NCI-H2029 (cell line): ENCODE data around the gene FDX1.
A peak's percentile ranks its signal among the peaks of the same experiment; 100 is the strongest.

Experiments
- DNase-seq: peaks from one replicate; lab custom pipeline; 2025; lab: John Stamatoyannopoulos, UW

The FDX1 gene

GRCh38 chr11:110509472-110509871, 79.7 kb downstream of the FDX1 start:
- DNase-seq = peak; percentile 49

- no peak for DNase-seq
These were observed 82.3 kb downstream of the FDX1 start for GRCh38 chr11:110512026-110512425.

- DNase-seq = no peak
These were observed 83.6 kb downstream of the FDX1 start for GRCh38 chr11:110513259-110513801.

- DNase-seq = no peak
These were observed 84.2 kb downstream of the FDX1 start for GRCh38 chr11:110513846-110514437.
